Ovary (tissue), 9 donors: ENCODE measurements around the gene PDCD4. TPM values are rescaled to one million over a fixed set of nuclear protein-coding genes. Genes with fewer than 3 reads are reported as not detected.

Experiments used
- DNase-seq, 5 donors: peaks; one replicate each; pipeline ENCODE4 v3.0.0-alpha.2; 2019 to 2020
- H3K27ac ChIP-seq, 2 donors: fragments of 200-600 bp; one replicate each; pipeline versions ENCODE4 v1.5.1 to v1.8.0; 2019 to 2022
- H3K27me3 ChIP-seq: fragments of 200-600 bp; one replicate; pipeline ENCODE4 v1.8.0; 2022
- H3K36me3 ChIP-seq: fragments of 200-600 bp; sonication (generic); one replicate; pipeline ENCODE4 v1.5.1; 2019
- H3K4me1 ChIP-seq: one replicate; pipeline ENCODE4 v1.8.1; 2013; ENCODE audit warnings: mild to moderate bottlenecking, moderate library complexity; ENCODE audit not compliant: insufficient read depth
- H3K4me3 ChIP-seq: fragments of 200-600 bp; sonication (generic); one replicate; pipeline ENCODE4 v1.5.1; 2017
- H3K9me3 ChIP-seq, 2 donors: fragments of 200-600 bp in 1 of 2; sonication (generic) in 1 of 2; one replicate each; pipeline versions ENCODE4 v1.5.1 to v1.8.1; 2013 to 2019; ENCODE audit warnings: mild to moderate bottlenecking in 1 of 2, moderate library complexity in 1 of 2
- CTCF ChIP-seq, 3 donors: fragments of 450-650 bp in 2 of 3; fragments of 200-600 bp in 1 of 3; IDR thresholded peaks; one replicate each; pipeline versions ENCODE4 v1.5.1 to v1.8.0; 2016 to 2022; ENCODE audit warnings: antibody characterized with exemption in 3 of 3, mild to moderate bottlenecking in 1 of 3
- EP300 ChIP-seq: sonication (generic); formaldehyde crosslinking; IDR thresholded peaks from one replicate; pipeline ENCODE4 v1.6.1; 2017; ENCODE audit warnings: antibody characterized with exemption
- POLR2A ChIP-seq: fragments of 450-650 bp; IDR thresholded peaks from one replicate; pipeline ENCODE4 v1.6.1; 2017; ENCODE audit warnings: antibody characterized with exemption, mild to moderate bottlenecking, moderate library complexity
- WGBS, 3 donors: extraction: QIAGEN DNeasy Blood & Tissue Kit in 1 of 3; methylation state at CpG; one replicate each; pipeline versions ENCODE4 v1.1.5 to v1.1.7; 2013 to 2017; 5-methylcytosine and 5-hydroxymethylcytosine counted together
- intact Hi-C, 4 donors: fragments of 100-400 bp; cut with DNase I; formaldehyde crosslinking; loops; one replicate each; pipeline versions ENCODE4 v1.11.0 to v1.15.1; 2022 to 2023
- polyA plus RNA-seq, 2 donors: library from polyadenylated mRNA; stranded (reverse); fragments of 200-250 nt in 1 of 2; fragments of 350-450 nt in 1 of 2; fragmentation: Illumina TruSeq in 1 of 2; extraction: RNeasy Lipid Tissue Mini Kit (QIAGEN cat#74804) in 1 of 2; gene quantifications; one replicate each; pipeline ENCODE4 v1.2.3, GENCODE V29; 2013 to 2014
- total RNA-seq, 7 donors: library from RNA; depleted of rRNA in 2 of 7; stranded (reverse); fragments of >200 nt in 2 of 7; fragmentation: NEBNext Ultra II Directional in 3 of 7; extraction: Animal tissue kit (Norgen Biotek cat#: 25700) in 3 of 7; gene quantifications; one replicate each; pipeline versions ENCODE4 v1.1.0 to v1.2.4, GENCODE V29; 2016 to 2023
- donor health status: DM: no; HTN: no; CAD: no; lungs with moderate emphysema.
- donor health status: DM: no; HTN: no; CAD: no.
- donor health status: Bipolar disorder and iron deficiency.
- donor health status: DM: yes; HTN: yes; CAD: no.
- donor health status: DM: no; HTN: no; CAD: no.
- donor health status: DM: yes; HTN: yes; CAD: no.

Gene PDCD4
- total and polyA plus RNA-seq, 9 donors: 103 to 399 (median 185) TPM

GRCh38 chr10:110840225-110840922, 31.4 kb upstream of the PDCD4 start:
- WGBS, 3 donors: 44 to 56% (median 47%) methylated on average over 5 of the region's 5 CpGs
- TF ChIP-seq EP300: no peak
- no peak for TF ChIP-seq POLR2A
- TF ChIP-seq CTCF (IDR thresholded peaks at IDR 0.05): no peak
- peaks cover 40% of the 10 kb centered on the region for H3K4me1 ChIP-seq
- no peaks in the 10 kb centered on the region for H3K27me3 ChIP-seq
- H3K4me3 ChIP-seq: no peak overlapping the region
- no peaks in the 10 kb centered on the region for H3K9me3 ChIP-seq
- no peaks in the 10 kb centered on the region for H3K36me3 ChIP-seq
- intact Hi-C loops: no loop called here
- H3K27ac ChIP-seq: peak overlapping the region in 1 of 2 donors; percentile 85
- DNase-seq: peak in 3 of 5 donors; percentile 56 to 71 (median 61)

DNA sequence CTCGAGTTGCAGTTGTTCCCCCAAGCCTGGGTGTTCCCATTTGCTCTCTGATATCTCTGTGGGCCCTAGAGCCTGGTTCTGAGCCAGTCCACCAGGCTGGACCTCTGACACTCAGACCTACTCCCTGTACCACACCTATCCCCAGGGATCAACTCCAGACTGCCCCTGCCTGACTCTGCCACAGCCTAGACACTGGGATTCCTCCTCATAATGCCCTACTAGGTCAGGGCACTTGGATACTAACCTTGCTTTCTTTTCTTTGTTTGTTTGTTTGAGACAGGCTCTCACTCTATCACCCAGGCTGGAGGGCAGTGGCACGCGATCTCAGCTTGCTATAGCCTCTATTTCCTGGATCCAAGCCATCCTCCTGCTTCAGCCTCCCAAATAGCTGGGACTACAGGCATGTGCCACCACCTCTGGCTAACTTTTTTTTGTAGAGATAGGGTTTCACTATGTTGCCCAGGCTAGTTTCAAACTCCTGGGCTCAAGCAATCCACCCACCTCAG, 30.8 kb upstream of the PDCD4 start:
- H3K4me1 ChIP-seq: peaks cover 35% of the 10 kb centered on the region
- DNase-seq: no peak
- intact Hi-C loops: no loop called here
- H3K27ac ChIP-seq: peak overlapping the region in 1 of 2 donors; percentile 85
- H3K36me3 ChIP-seq: no peaks in the 10 kb centered on the region
- TF ChIP-seq EP300 (no peak), CTCF (IDR thresholded peaks at IDR 0.05) (no peak), POLR2A (no peak)
- 81 to 86% (median 86%) methylated on average over 3 of the region's 3 CpGs for WGBS, 3 donors
- no peaks in the 10 kb centered on the region for H3K9me3 ChIP-seq
- H3K4me3 ChIP-seq: no peak overlapping the region
- no peaks in the 10 kb centered on the region for H3K27me3 ChIP-seq

DNA sequence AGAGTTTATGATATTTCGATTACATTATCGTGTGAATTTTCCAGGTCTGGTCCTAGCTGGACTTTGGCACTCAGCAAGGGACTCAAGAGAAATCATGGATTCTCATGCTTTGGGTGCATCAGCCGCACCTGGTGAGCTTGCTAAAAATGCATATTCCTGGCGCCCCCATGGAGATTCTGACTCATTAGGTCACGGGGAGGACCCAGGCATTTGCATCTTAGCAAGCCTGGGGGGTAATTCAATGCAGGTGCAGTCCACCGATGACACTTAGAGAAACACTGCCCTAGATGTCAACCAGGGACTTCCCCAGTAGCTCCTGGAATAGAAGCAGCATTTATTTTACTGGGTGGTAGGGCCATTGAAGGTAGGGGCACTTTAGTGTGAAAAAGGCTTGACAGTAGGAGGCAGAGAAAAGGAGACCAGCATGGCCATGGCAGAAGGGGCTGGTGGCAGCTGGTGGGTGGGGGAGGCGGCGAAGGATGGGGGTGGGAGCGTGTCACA, 29.9 kb upstream of the PDCD4 start:
- H3K4me3 ChIP-seq: no peak overlapping the region
- no peaks in the 10 kb centered on the region for H3K9me3 ChIP-seq
- no peak for DNase-seq
- intact Hi-C loops: no loop called here
- H3K27me3 ChIP-seq: no peaks in the 10 kb centered on the region
- TF ChIP-seq CTCF (IDR thresholded peaks at IDR 0.05) (no peak), EP300 (no peak), POLR2A (no peak)
- WGBS, 3 donors: 92 to 95% (median 94%) methylated on average over 9 of the region's 9 CpGs
- no peaks in the 10 kb centered on the region for H3K36me3 ChIP-seq
- H3K4me1 ChIP-seq: peaks cover 29% of the 10 kb centered on the region
- H3K27ac ChIP-seq: no peak overlapping the region

GRCh38 chr10:110842326-110842904, 29.3 kb upstream of the PDCD4 start:
- Histone ChIP-seq H3K4me3 (no peak overlapping the region), H3K27ac (no peak overlapping the region), H3K4me1 (peaks cover 24% of the 10 kb centered on the region), H3K36me3 (no peaks in the 10 kb centered on the region), H3K27me3 (no peaks in the 10 kb centered on the region), H3K9me3 (no peaks in the 10 kb centered on the region)
- TF ChIP-seq POLR2A: no peak
- TF ChIP-seq CTCF (IDR thresholded peaks at IDR 0.05): no peak
- no peak for TF ChIP-seq EP300
- no peak for DNase-seq
- intact Hi-C loops: no loop called here
- WGBS, 3 donors: 60 to 70% (median 67%) methylated on average over 7 of the region's 7 CpGs
